HepG2 (cell line): Measurements from ENCODE around the gene ISG20L2. TPM values are rescaled to one million over a fixed set of nuclear protein-coding genes. Genes with fewer than 3 reads are reported as not detected.

ENCODE experiments used
- FOXA3 ChIP-seq: IDR thresholded peaks from 2 replicates; pipeline ENCODE4 v1.6.1; 2016; ENCODE audit warnings: missing genetic modification reagents, missing compliant biosample characterization
- HOXA3 ChIP-seq: sonication (generic); formaldehyde crosslinking; IDR thresholded peaks from 2 replicates; pipeline ENCODE4 v1.5.0; 2020; ENCODE audit warnings: missing genetic modification reagents
- KLF12 ChIP-seq: sonication (generic); formaldehyde crosslinking; IDR thresholded peaks from 2 replicates; pipeline ENCODE4 v1.4.0; 2020; ENCODE audit warnings: missing genetic modification reagents, borderline replicate concordance
- KLF6 ChIP-seq: IDR thresholded peaks from 2 replicates; pipeline ENCODE4 v1.8.0; 2016; ENCODE audit warnings: missing biosample characterization, missing genetic modification reagents
- KLF9 ChIP-seq: IDR thresholded peaks from 2 replicates; pipeline ENCODE4 v1.6.1; 2016; ENCODE audit warnings: low read depth
- NCOA1 ChIP-seq: sonication (generic); formaldehyde crosslinking; IDR thresholded peaks from 2 replicates; pipeline ENCODE4 v1.9.0; 2021; ENCODE audit warnings: missing genetic modification reagents
- PAXIP1 ChIP-seq: sonication (generic); formaldehyde crosslinking; conservative IDR thresholded peaks from 2 replicates; pipeline ENCODE4 v1.4.0; 2020; ENCODE audit warnings: mild to moderate bottlenecking, missing genetic modification reagents, moderate library complexity
- RFXAP ChIP-seq: sonication (generic); formaldehyde crosslinking; IDR thresholded peaks from 2 replicates; pipeline ENCODE4 v1.4.0; 2020; ENCODE audit warnings: missing genetic modification reagents, borderline replicate concordance
- RXRB ChIP-seq: IDR thresholded peaks from 2 replicates; pipeline ENCODE4 v1.6.1; 2016; ENCODE audit warnings: borderline replicate concordance, missing genetic modification reagents, missing compliant biosample characterization
- ZBTB25 ChIP-seq: IDR thresholded peaks from 2 replicates; pipeline ENCODE4 v1.6.1; 2018; ENCODE audit warnings: missing genetic modification reagents
- ZBTB34 ChIP-seq: sonication (generic); formaldehyde crosslinking; IDR thresholded peaks from 2 replicates; pipeline ENCODE4 v1.8.0; 2022; ENCODE audit warnings: mild to moderate bottlenecking, missing genetic modification reagents
- ZKSCAN5 ChIP-seq: sonication (generic); formaldehyde crosslinking; IDR thresholded peaks from 2 replicates; pipeline ENCODE4 v1.5.1; 2020; ENCODE audit warnings: mild to moderate bottlenecking, missing genetic modification reagents
- ZNF142 ChIP-seq: sonication (generic); formaldehyde crosslinking; IDR thresholded peaks from 2 replicates; pipeline ENCODE4 v1.4.0; 2020; ENCODE audit warnings: missing genetic modification reagents
- ZXDC ChIP-seq: sonication (generic); formaldehyde crosslinking; IDR thresholded peaks from 2 replicates; pipeline ENCODE4 v1.5.0; 2020; ENCODE audit warnings: mild to moderate bottlenecking, missing genetic modification reagents
- polyA plus RNA-seq, 8 experiments: library from polyadenylated mRNA; depleted of rRNA in 3 of 8; stranded (reverse) in 7 of 8; unstranded in 1 of 8; fragments of >200 nt; fragmentation: Illumina TruSeq in 4 of 8; extraction: Trizol in 4 of 8; gene quantifications; 2 replicates each; pipeline versions ENCODE4 v1.2.1 to v1.2.3, GENCODE V29; 2011 to 2016; ENCODE audit warnings: low read depth in 4 of 8, missing spikeins in 1 of 8, mixed read lengths in 1 of 8; ENCODE audit not compliant: insufficient read depth in 1 of 8
- total RNA-seq, 5 experiments: library from RNA; depleted of rRNA; stranded (reverse); fragments of >200 nt; fragmentation: Illumina TruSeq; extraction: Trizol; gene quantifications; 2 replicates each; pipeline ENCODE4 v1.2.3, GENCODE V29; 2016; ENCODE audit warnings: low read depth in 1 of 5

The ISG20L2 gene
- total and polyA plus RNA-seq, 2 of the 13 experiments (the other 11 are each of a cell fraction or from before 2014, with no cell fraction given) = 19.8 to 21.3 TPM

GRCh38 chr1:156740741-156741480, 12.3 kb upstream of the ISG20L2 start, which contains the start of gene MRPL24 (continued):
- peak; percentile 50; the same call in 1 of the 2 replicates for TF ChIP-seq ZNF142 (CRISPR knock-in tag)
- TF ChIP-seq RXRB = peak; percentile 24; the same call in 1 of the 2 replicates
- peak; percentile 42; the same call in 1 of the 2 replicates for TF ChIP-seq NCOA1 (CRISPR knock-in tag)
- TF ChIP-seq KLF12 = peak; percentile 65; the same call in 1 of the 2 replicates
- TF ChIP-seq FOXA3 (CRISPR knock-in tag) = peak; percentile 61; the same call in 1 of the 2 replicates
- TF ChIP-seq KLF6 = no peak
- peak; percentile 66; the same call in 1 of the 2 replicates for TF ChIP-seq ZBTB34 (CRISPR knock-in tag)
- peak; percentile 89 for TF ChIP-seq ZKSCAN5 (CRISPR knock-in tag)
- peak; percentile 66; the same call in 1 of the 2 replicates for TF ChIP-seq RFXAP (CRISPR knock-in tag)
- TF ChIP-seq KLF9 = no peak
- TF ChIP-seq PAXIP1 (CRISPR knock-in tag) = peak; percentile 67
- no peak for TF ChIP-seq ZXDC
- peak; percentile 92 for TF ChIP-seq HOXA3 (CRISPR knock-in tag)
- peak; percentile 81 for TF ChIP-seq ZBTB25 (CRISPR knock-in tag)
